ENCODE measurements around the gene INAVA. TPM values are rescaled to one million over a fixed set of nuclear protein-coding genes. Genes with fewer than 3 reads are reported as not detected.

Gene INAVA
- total and polyA plus RNA-seq, 2 experiments from 2014 or later: 25.3 to 43.9 TPM

GRCh38 chr1:200923601-200924000 lies 28.9 kb downstream of the INAVA start:
- no peak for DNase-seq (ENCODE audit: low spot score)

GRCh38 chr1:200925831-200926230 lies 31.1 kb downstream of the INAVA start:
- ATAC-seq (no peak), DNase-seq (ENCODE audit: low spot score) (no peak)
- H3F3A ChIP-seq (replicated peaks; ENCODE audit: low read depth): no peaks in the 10 kb centered on the region
- H3K36me3 ChIP-seq (ENCODE audit: insufficient read depth): no peaks in the 10 kb centered on the region
- no peak overlapping the region for H3K27ac ChIP-seq (ENCODE audit: low read depth)
- H4K20me1 ChIP-seq (replicated peaks; ENCODE audit: insufficient read depth): no peaks in the 10 kb centered on the region
- Mint-ChIP-seq H3K27me3 (ENCODE audit: insufficient read depth, low read depth, poor library complexity) (peaks cover 11% of the 10 kb centered on the region), H3K4me1 (0 out of 3 replicates have a peak, but pooled peaks cover 3% of the 10 kb centered on the region), H3K36me3 (ENCODE audit: low read depth) (no peaks in the 10 kb centered on the region), H3K27ac (no peak overlapping the region), H3K9me3 (no peaks in the 10 kb centered on the region), H3K4me3 (no peak overlapping the region)
- no peak overlapping the region for H2AFZ ChIP-seq
- no peaks in the 10 kb centered on the region for H3K79me2 ChIP-seq (replicated peaks; ENCODE audit: insufficient read depth)
- H3K9me2 ChIP-seq (ENCODE audit: insufficient read depth): no peaks in the 10 kb centered on the region
- no peaks in the 10 kb centered on the region for H3K27me3 ChIP-seq (ENCODE audit: insufficient read depth)
- H3K4me1 ChIP-seq (ENCODE audit: insufficient read depth): no peaks in the 10 kb centered on the region
- H3K4me3 ChIP-seq: no peak overlapping the region
- H3K4me2 ChIP-seq: no peak overlapping the region
- TF ChIP-seq JUNB (IDR thresholded peaks at IDR 0.05; ENCODE audit: unreplicated experiment) (no peak), CREB1 (CRISPR knock-in tag; IDR thresholded peaks at IDR 0.05; ENCODE audit: low read depth) (no peak), ZNF114 (CRISPR knock-in tag; IDR thresholded peaks at IDR 0.05) (no peak), ZNF331 (CRISPR knock-in tag; IDR thresholded peaks at IDR 0.05; ENCODE audit: low read depth) (no peak), NANOG (IDR thresholded peaks at IDR 0.05; ENCODE audit: borderline replicate concordance) (no peak), STAT1 (IDR thresholded peaks at IDR 0.05; ENCODE audit: unreplicated experiment) (no peak), ETS1 (IDR thresholded peaks at IDR 0.05) (no peak), EZH2phosphoT487 (IDR thresholded peaks at IDR 0.05; ENCODE audit: unreplicated experiment) (no peak), EZH2 (IDR thresholded peaks at IDR 0.05; ENCODE audit: low read depth, unreplicated experiment) (no peak), REST (IDR thresholded peaks at IDR 0.05; ENCODE audit: unreplicated experiment) (no peak)

More at GRCh38 chr1:200923601-200924000, 28.9 kb downstream of the INAVA start:
- Mint-ChIP-seq H3K4me1 (peaks cover 2% of the 10 kb centered on the region; the same call in 1 of the 3 replicates), H3K27me3 (ENCODE audit: insufficient read depth, low read depth, poor library complexity) (peaks cover 6% of the 10 kb centered on the region), H3K36me3 (ENCODE audit: low read depth) (no peaks in the 10 kb centered on the region), H3K27ac (no peak overlapping the region), H3K9me3 (no peaks in the 10 kb centered on the region), H3K4me3 (no peak overlapping the region)
- no peaks in the 10 kb centered on the region for H3K79me2 ChIP-seq (replicated peaks; ENCODE audit: insufficient read depth)
- no peaks in the 10 kb centered on the region for H3F3A ChIP-seq (replicated peaks; ENCODE audit: low read depth)
- H3K27ac ChIP-seq (ENCODE audit: low read depth): no peak overlapping the region
- H2AFZ ChIP-seq: no peak overlapping the region
- 0 out of 2 replicates have a peak, but pooled peaks cover 6% of the 10 kb centered on the region for H3K9me2 ChIP-seq (ENCODE audit: insufficient read depth)
- no peaks in the 10 kb centered on the region for H3K36me3 ChIP-seq (ENCODE audit: insufficient read depth)
- no peak overlapping the region for H3K4me2 ChIP-seq
- H3K4me1 ChIP-seq (ENCODE audit: insufficient read depth): no peaks in the 10 kb centered on the region
- H3K27me3 ChIP-seq (ENCODE audit: insufficient read depth): no peaks in the 10 kb centered on the region
- no peak for ATAC-seq
- TF ChIP-seq REST (IDR thresholded peaks at IDR 0.05; ENCODE audit: unreplicated experiment) (no peak), JUNB (IDR thresholded peaks at IDR 0.05; ENCODE audit: unreplicated experiment) (no peak), CREB1 (CRISPR knock-in tag; IDR thresholded peaks at IDR 0.05; ENCODE audit: low read depth) (no peak), ZNF331 (CRISPR knock-in tag; IDR thresholded peaks at IDR 0.05; ENCODE audit: low read depth) (no peak), EZH2phosphoT487 (IDR thresholded peaks at IDR 0.05; ENCODE audit: unreplicated experiment) (no peak), POLR2AphosphoS5 (IDR thresholded peaks at IDR 0.05; ENCODE audit: low read depth) (no peak)
- no peaks in the 10 kb centered on the region for H4K20me1 ChIP-seq (replicated peaks; ENCODE audit: insufficient read depth)
- no peak overlapping the region for H3K4me3 ChIP-seq
